SK-N-SH (cell line): Measurements from ENCODE around the gene KCNJ5. TPM values are rescaled to one million over a fixed set of nuclear protein-coding genes. Genes with fewer than 3 reads are reported as not detected.

Experiments
- CTCF ChIA-PET: fragments of 300-600, 350-600 bp; formaldehyde crosslinking; extraction: SDS; loops from one replicate; lab custom pipeline; 2021; lab: Yijun Ruan, JAX
- POLR2A ChIA-PET: fragments of 350-600 bp; sonication (Branson Sonifier 250); formaldehyde crosslinking; extraction: SDS; loops from one replicate; lab custom pipeline; 2020; ENCODE audit warnings: antibody characterized with exemption, inconsistent platforms; lab: Yijun Ruan, JAX
- DNase-seq: peaks from one replicate; pipeline ENCODE4 v3.0.0; 2012
- H2AFZ ChIP-seq: fragments of 200-600 bp; sonication (generic); 2 replicates; pipeline ENCODE4 v1.8.1; 2016; ENCODE audit warnings: antibody characterized with exemption, mild to moderate bottlenecking, low read depth
- H3F3A ChIP-seq: fragments of 200-600 bp; sonication (generic); replicated peaks from 2 replicates; pipeline ENCODE3; 2016; ENCODE audit warnings: antibody characterized with exemption, mild to moderate bottlenecking; ENCODE audit not compliant: insufficient read depth
- H3K27ac ChIP-seq, 2 experiments: fragments of 200-500 bp in 1 of 2; fragments of 200-600 bp in 1 of 2; sonication (Bioruptor generic) in 1 of 2; sonication (generic), shearing (Covaris generic) in 1 of 2; 2 replicates each; pipeline versions ENCODE4 v1.5.1 to v1.6.1; 2014 to 2016; ENCODE audit warnings: low read depth in 2 of 2, inconsistent platforms in 1 of 2, low read length in 1 of 2, mild to moderate bottlenecking in 1 of 2, mixed read lengths in 1 of 2
- H3K27me3 ChIP-seq: fragments of 200-600 bp; sonication (generic), shearing (Covaris generic); 2 replicates; pipeline ENCODE4 v1.6.1; 2016; ENCODE audit warnings: mixed run types; ENCODE audit not compliant: insufficient read depth
- H3K36me3 ChIP-seq, 2 experiments: fragments of 200-500 bp in 1 of 2; fragments of 200-600 bp in 1 of 2; sonication (Bioruptor generic) in 1 of 2; sonication (generic) in 1 of 2; replicated peaks in 1 of 2; 2 replicates each; pipeline versions ENCODE3 to v1.5.1; 2014 to 2016; ENCODE audit warnings: low read length in 1 of 2, mild to moderate bottlenecking in 1 of 2; ENCODE audit not compliant: insufficient read depth in 2 of 2, control insufficient read depth in 1 of 2
- H3K4me1 ChIP-seq, 2 experiments: fragments of 200-500 bp in 1 of 2; fragments of 200-600 bp in 1 of 2; sonication (Bioruptor generic) in 1 of 2; sonication (generic), shearing (Covaris generic) in 1 of 2; 2 replicates each; pipeline versions ENCODE4 v1.5.1 to v1.6.1; 2014 to 2016; ENCODE audit warnings: low read depth in 1 of 2, low read length in 1 of 2, mixed run types in 1 of 2; ENCODE audit not compliant: insufficient read depth in 2 of 2, control insufficient read depth in 1 of 2
- H3K4me2 ChIP-seq: fragments of 200-600 bp; sonication (generic), shearing (Covaris generic); 2 replicates; pipeline ENCODE4 v1.6.1; 2017; ENCODE audit warnings: mixed run types
- H3K4me3 ChIP-seq, 2 experiments: fragments of 200-500 bp in 1 of 2; fragments of 200-600 bp in 1 of 2; sonication (Bioruptor generic) in 1 of 2; sonication (generic), shearing (Covaris generic) in 1 of 2; 2 replicates each; pipeline versions ENCODE4 v1.5.1 to v1.8.1; 2014 to 2016; ENCODE audit warnings: low read depth in 2 of 2, inconsistent platforms in 1 of 2, low read length in 1 of 2, mild to moderate bottlenecking in 1 of 2, mixed read lengths in 1 of 2, moderate library complexity in 1 of 2
- H3K79me2 ChIP-seq: fragments of 200-600 bp; sonication (generic); 2 replicates; pipeline ENCODE4 v1.8.1; 2017; ENCODE audit warnings: mild to moderate bottlenecking; ENCODE audit not compliant: insufficient read depth
- H3K9ac ChIP-seq: fragments of 200-600 bp; sonication (generic); 2 replicates; pipeline ENCODE4 v1.6.1; 2017; ENCODE audit warnings: mixed run types
- H3K9me2 ChIP-seq: fragments of 200-600 bp; sonication (generic); 2 replicates; pipeline ENCODE4 v1.6.1; 2017; ENCODE audit warnings: mixed run types
- H3K9me3 ChIP-seq: fragments of 200-600 bp; sonication (generic); 2 replicates; pipeline ENCODE4 v1.6.1; 2017; ENCODE audit warnings: mixed run types, mild to moderate bottlenecking, moderate library complexity
- H4K20me1 ChIP-seq: fragments of 200-600 bp; sonication (generic); 2 replicates; pipeline ENCODE4 v1.6.1; 2017; ENCODE audit warnings: mild to moderate bottlenecking, mixed run types; ENCODE audit not compliant: insufficient read depth
- CHD2 ChIP-seq: fragments of 150-350 bp; IDR thresholded peaks from 2 replicates; pipeline ENCODE4 v1.6.1; 2018; ENCODE audit warnings: low read length; ENCODE audit not compliant: partially characterized antibody
- ELF1 ChIP-seq: IDR thresholded peaks from 2 replicates; pipeline ENCODE4 v1.4.0; 2012
- FOXM1 ChIP-seq: IDR thresholded peaks from 2 replicates; pipeline ENCODE4 v1.4.0; 2012; ENCODE audit warnings: low read depth, mild to moderate bottlenecking
- GATA2 ChIP-seq: sonication (generic); formaldehyde crosslinking; IDR thresholded peaks from 2 replicates; pipeline ENCODE4 v1.5.0; 2020; ENCODE audit warnings: mild to moderate bottlenecking, missing genetic modification reagents
- JUND ChIP-seq: IDR thresholded peaks from 2 replicates; pipeline ENCODE4 v1.4.0; 2012
- MEF2A ChIP-seq: IDR thresholded peaks from 2 replicates; pipeline ENCODE4 v1.4.0; 2012; ENCODE audit warnings: low read depth, borderline replicate concordance
- NFIC ChIP-seq: IDR thresholded peaks from 2 replicates; pipeline ENCODE4 v1.4.0; 2012; ENCODE audit warnings: borderline replicate concordance
- NRF1 ChIP-seq: IDR thresholded peaks from 2 replicates; pipeline ENCODE4 v1.6.1; 2012; ENCODE audit warnings: low read depth, mild to moderate bottlenecking, low read length
- RAD21 ChIP-seq: IDR thresholded peaks from 2 replicates; pipeline ENCODE4 v1.6.1; 2012; ENCODE audit warnings: mild to moderate bottlenecking, low read length
- RCOR1 ChIP-seq: fragments of 150-350 bp; IDR thresholded peaks from 2 replicates; pipeline ENCODE4 v1.6.1; 2017; ENCODE audit warnings: antibody characterized with exemption, low read length
- RFX5 ChIP-seq: IDR thresholded peaks from 2 replicates; pipeline ENCODE4 v1.6.1; 2012; ENCODE audit warnings: mild to moderate bottlenecking, improper control_type of control experiment, low read length
- TAF1 ChIP-seq: IDR thresholded peaks from 2 replicates; pipeline ENCODE4 v1.6.1; 2012; ENCODE audit warnings: low read depth, mild to moderate bottlenecking, low read length, moderate library complexity, borderline replicate concordance
- WGBS: methylation state at CpG from one replicate; pipeline ENCODE4 v1.1.6; 2017; ENCODE audit warnings: low lambda C conversion rate; 5-methylcytosine and 5-hydroxymethylcytosine counted together
- polyA plus RNA-seq, 3 experiments: library from polyadenylated mRNA; depleted of rRNA; stranded (reverse); fragments of >200 nt; gene quantifications; 2 replicates each; pipeline ENCODE4 v1.2.3, GENCODE V29; 2012
- TF ChIP-seq, protein P1 (sequence below): IDR thresholded peaks from 2 replicates; pipeline ENCODE4 v1.4.0; 2012; ENCODE audit warnings: low read depth
- TF ChIP-seq, protein P2 (sequence below): IDR thresholded peaks from 2 replicates; pipeline ENCODE4; 2012
- TF ChIP-seq, protein P3 (sequence below): fragments of 150-350 bp; IDR thresholded peaks from 2 replicates; pipeline ENCODE4 v1.6.1; 2016; ENCODE audit warnings: mild to moderate bottlenecking, low read depth, low read length
- TF ChIP-seq, protein P4 (sequence below): fragments of 200-600 bp; sonication (generic); IDR thresholded peaks from 2 replicates; pipeline ENCODE4 v1.6.1; 2017; ENCODE audit warnings: antibody characterized with exemption, mild to moderate bottlenecking, moderate library complexity
- TF ChIP-seq, protein P5 (sequence below): IDR thresholded peaks from 2 replicates; pipeline ENCODE4 v1.6.1; 2012; ENCODE audit warnings: mild to moderate bottlenecking, low read depth, low read length, moderate library complexity

The KCNJ5 gene
- polyA plus RNA-seq, 1 of the 3 experiments (the other 2 are of a cell fraction), result 0.03 TPM

DNA sequence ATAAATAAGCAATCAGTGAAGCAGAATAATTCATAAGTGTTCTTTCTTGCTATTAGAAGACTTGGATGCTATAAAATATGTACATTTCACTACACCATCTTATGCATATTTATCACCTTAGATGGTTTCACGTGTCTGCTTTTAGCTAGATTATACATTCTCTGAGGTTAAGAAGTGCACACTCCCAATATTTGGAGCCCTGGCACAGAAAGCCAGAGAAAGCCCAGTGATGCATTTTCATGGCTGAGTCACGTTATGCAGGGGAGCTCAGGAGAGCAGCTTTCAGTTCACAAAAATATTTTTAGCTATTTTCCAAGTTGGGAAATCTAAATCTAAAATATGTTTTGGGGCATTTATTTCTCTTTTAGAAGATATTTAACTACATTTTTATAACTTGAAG lies 56.6 kb downstream of the KCNJ5 start:
- ChIA-PET CTCF (interaction anchor here (1.2 to 34.0 kb wide), 4 partner anchors 9 to 73 kb away, joined by 3 to 872 read pairs (median 59); partner anchors contain the start of gene KCNJ5), POLR2A (no interaction called here)
- TF ChIP-seq GATA2 (CRISPR knock-in tag) (no peak), TAF1 (no peak), NFIC (no peak), ELF1 (no peak), NRF1 (no peak), FOXM1 (no peak), JUND (no peak), RCOR1 (no peak), MEF2A (no peak), RAD21 (no peak), RFX5 (no peak), CHD2 (no peak)
- TF ChIP-seq, protein P1, sequence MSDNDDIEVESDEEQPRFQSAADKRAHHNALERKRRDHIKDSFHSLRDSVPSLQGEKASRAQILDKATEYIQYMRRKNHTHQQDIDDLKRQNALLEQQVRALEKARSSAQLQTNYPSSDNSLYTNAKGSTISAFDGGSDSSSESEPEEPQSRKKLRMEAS, result no peak
- TF ChIP-seq, protein P2, sequence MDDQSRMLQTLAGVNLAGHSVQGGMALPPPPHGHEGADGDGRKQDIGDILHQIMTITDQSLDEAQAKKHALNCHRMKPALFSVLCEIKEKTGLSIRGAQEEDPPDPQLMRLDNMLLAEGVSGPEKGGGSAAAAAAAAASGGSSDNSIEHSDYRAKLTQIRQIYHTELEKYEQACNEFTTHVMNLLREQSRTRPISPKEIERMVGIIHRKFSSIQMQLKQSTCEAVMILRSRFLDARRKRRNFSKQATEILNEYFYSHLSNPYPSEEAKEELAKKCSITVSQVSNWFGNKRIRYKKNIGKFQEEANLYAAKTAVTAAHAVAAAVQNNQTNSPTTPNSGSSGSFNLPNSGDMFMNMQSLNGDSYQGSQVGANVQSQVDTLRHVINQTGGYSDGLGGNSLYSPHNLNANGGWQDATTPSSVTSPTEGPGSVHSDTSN, result no peak
- TF ChIP-seq, protein P3, sequence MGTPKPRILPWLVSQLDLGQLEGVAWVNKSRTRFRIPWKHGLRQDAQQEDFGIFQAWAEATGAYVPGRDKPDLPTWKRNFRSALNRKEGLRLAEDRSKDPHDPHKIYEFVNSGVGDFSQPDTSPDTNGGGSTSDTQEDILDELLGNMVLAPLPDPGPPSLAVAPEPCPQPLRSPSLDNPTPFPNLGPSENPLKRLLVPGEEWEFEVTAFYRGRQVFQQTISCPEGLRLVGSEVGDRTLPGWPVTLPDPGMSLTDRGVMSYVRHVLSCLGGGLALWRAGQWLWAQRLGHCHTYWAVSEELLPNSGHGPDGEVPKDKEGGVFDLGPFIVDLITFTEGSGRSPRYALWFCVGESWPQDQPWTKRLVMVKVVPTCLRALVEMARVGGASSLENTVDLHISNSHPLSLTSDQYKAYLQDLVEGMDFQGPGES, result no peak
- TF ChIP-seq, protein P4, sequence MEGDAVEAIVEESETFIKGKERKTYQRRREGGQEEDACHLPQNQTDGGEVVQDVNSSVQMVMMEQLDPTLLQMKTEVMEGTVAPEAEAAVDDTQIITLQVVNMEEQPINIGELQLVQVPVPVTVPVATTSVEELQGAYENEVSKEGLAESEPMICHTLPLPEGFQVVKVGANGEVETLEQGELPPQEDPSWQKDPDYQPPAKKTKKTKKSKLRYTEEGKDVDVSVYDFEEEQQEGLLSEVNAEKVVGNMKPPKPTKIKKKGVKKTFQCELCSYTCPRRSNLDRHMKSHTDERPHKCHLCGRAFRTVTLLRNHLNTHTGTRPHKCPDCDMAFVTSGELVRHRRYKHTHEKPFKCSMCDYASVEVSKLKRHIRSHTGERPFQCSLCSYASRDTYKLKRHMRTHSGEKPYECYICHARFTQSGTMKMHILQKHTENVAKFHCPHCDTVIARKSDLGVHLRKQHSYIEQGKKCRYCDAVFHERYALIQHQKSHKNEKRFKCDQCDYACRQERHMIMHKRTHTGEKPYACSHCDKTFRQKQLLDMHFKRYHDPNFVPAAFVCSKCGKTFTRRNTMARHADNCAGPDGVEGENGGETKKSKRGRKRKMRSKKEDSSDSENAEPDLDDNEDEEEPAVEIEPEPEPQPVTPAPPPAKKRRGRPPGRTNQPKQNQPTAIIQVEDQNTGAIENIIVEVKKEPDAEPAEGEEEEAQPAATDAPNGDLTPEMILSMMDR, result no peak
- TF ChIP-seq, protein P5, sequence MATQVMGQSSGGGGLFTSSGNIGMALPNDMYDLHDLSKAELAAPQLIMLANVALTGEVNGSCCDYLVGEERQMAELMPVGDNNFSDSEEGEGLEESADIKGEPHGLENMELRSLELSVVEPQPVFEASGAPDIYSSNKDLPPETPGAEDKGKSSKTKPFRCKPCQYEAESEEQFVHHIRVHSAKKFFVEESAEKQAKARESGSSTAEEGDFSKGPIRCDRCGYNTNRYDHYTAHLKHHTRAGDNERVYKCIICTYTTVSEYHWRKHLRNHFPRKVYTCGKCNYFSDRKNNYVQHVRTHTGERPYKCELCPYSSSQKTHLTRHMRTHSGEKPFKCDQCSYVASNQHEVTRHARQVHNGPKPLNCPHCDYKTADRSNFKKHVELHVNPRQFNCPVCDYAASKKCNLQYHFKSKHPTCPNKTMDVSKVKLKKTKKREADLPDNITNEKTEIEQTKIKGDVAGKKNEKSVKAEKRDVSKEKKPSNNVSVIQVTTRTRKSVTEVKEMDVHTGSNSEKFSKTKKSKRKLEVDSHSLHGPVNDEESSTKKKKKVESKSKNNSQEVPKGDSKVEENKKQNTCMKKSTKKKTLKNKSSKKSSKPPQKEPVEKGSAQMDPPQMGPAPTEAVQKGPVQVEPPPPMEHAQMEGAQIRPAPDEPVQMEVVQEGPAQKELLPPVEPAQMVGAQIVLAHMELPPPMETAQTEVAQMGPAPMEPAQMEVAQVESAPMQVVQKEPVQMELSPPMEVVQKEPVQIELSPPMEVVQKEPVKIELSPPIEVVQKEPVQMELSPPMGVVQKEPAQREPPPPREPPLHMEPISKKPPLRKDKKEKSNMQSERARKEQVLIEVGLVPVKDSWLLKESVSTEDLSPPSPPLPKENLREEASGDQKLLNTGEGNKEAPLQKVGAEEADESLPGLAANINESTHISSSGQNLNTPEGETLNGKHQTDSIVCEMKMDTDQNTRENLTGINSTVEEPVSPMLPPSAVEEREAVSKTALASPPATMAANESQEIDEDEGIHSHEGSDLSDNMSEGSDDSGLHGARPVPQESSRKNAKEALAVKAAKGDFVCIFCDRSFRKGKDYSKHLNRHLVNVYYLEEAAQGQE, result no peak
- H3K4me2 ChIP-seq, result no peak overlapping the region
- no peaks in the 10 kb centered on the region for H3F3A ChIP-seq
- no peak overlapping the region for H3K9ac ChIP-seq
- 80% methylated on average over 2 of the region's 2 CpGs for WGBS
- no peaks in the 10 kb centered on the region for H3K9me2 ChIP-seq
- no peaks in the 10 kb centered on the region for H3K9me3 ChIP-seq
- no peaks in the 10 kb centered on the region for H4K20me1 ChIP-seq
- no peak overlapping the region for H3K4me3 ChIP-seq
- H3K27ac ChIP-seq, result no peak overlapping the region
- H3K36me3 ChIP-seq, result no peaks in the 10 kb centered on the region
- DNase-seq, result no peak
- H3K27me3 ChIP-seq, result no peaks in the 10 kb centered on the region
- no peak overlapping the region for H2AFZ ChIP-seq
- H3K4me1 ChIP-seq, result no peaks in the 10 kb centered on the region
- H3K79me2 ChIP-seq, result no peaks in the 10 kb centered on the region
